Heart left ventricle (tissue), 13 donors: ENCODE data around the gene TOX2.

ENCODE experiments used
- CTCF ChIP-seq, 12 donors: fragments of 200-600 bp; sonication (generic) in 4 of 12; IDR thresholded peaks; one replicate each; pipeline versions ENCODE4 v1.5.0 to v1.8.0; 2018 to 2022; ENCODE audit warnings: antibody characterized with exemption in 12 of 12, mild to moderate bottlenecking in 5 of 12
- POLR2A ChIP-seq, 2 donors: fragments of 450-650 bp; IDR thresholded peaks; one replicate each; pipeline ENCODE4 v1.6.1; 2017; ENCODE audit warnings: antibody characterized with exemption in 2 of 2, mild to moderate bottlenecking in 2 of 2, moderate library complexity in 2 of 2
- donor health status: ischemic (EF 13 %, LVEDD 7.1; RV severe dilation, severe dysfunction).
- donor health status: DM: no; HTN: yes; CAD: no.
- donor health status: DM: no; HTN: no; CAD: no.
- donor health status: ischemic (EF 25% LVEDD 6.9; RV normal size, moderate dysfunction).
- donor health status: ischemic (EF 25% LVEDD 5.7; RV mildly dilated, moderate dysfunction).
- donor health status: ischemic (EF 35%, LVEDD 5.7; RV mildly dilated, moderate dysfunction).
- donor health status: nonischemic (EF 11% LVEDD 7.7; RV severe dilation, severe dysfunction).
- donor health status: DM: yes; HTN: yes; CAD: no.
- donor health status: PGD.
- donor health status: ischemic (EF 29% LVEDD 5.4; RV normal size, mild dysfunction).
- donor health status: nonischemic (EF 23%, LVEDD 6.1; RV moderate dilation, normal function).

GRCh38 chr20:44075191-44075949, 160.7 kb downstream of the TOX2 start:
- TF ChIP-seq CTCF (IDR thresholded peaks at IDR 0.05), result no peak
- TF ChIP-seq POLR2A (IDR thresholded peaks at IDR 0.05), result no peak
